Loucy (cell line): ENCODE results near the gene ARHGEF12.

Experiments
- CTCF ChIP-seq: fragments of 200-600 bp; sonication (generic); conservative IDR thresholded peaks from 2 replicates; pipeline ENCODE4 v1.5.1; 2014; ENCODE audit warnings: mild to moderate bottlenecking, antibody characterized with exemption, low read length
- EZH2phosphoT487 ChIP-seq: fragments of 200-600 bp; IDR thresholded peaks from 2 replicates; pipeline ENCODE4 v1.6.1; 2018; ENCODE audit warnings: antibody characterized with exemption, mild to moderate bottlenecking, moderate library complexity, borderline replicate concordance

- TF ChIP-seq CTCF (no peak), EZH2phosphoT487 (no peak)
These were observed 37.8 kb upstream of the ARHGEF12 start for GRCh38 chr11:120298461-120298860.
